HG02571 (cell line): ENCODE data around the gene MPHOSPH10.
A peak's percentile ranks its signal among the peaks of the same experiment; 100 is the strongest.
"Not testable (repeated sequence)": the region's sequence is repeated elsewhere in the genome, so short reads cannot be mapped to it uniquely, and the experiment has no call there.

ENCODE experiments used
- ATAC-seq: cut with Tn5 transposase; IDR thresholded peaks from one replicate; pipeline ENCODE4 v1.9.1; 2021; ENCODE audit warnings: mild to moderate bottlenecking, moderate library complexity; ENCODE audit not compliant: unreplicated experiment

The MPHOSPH10 gene

DNA sequence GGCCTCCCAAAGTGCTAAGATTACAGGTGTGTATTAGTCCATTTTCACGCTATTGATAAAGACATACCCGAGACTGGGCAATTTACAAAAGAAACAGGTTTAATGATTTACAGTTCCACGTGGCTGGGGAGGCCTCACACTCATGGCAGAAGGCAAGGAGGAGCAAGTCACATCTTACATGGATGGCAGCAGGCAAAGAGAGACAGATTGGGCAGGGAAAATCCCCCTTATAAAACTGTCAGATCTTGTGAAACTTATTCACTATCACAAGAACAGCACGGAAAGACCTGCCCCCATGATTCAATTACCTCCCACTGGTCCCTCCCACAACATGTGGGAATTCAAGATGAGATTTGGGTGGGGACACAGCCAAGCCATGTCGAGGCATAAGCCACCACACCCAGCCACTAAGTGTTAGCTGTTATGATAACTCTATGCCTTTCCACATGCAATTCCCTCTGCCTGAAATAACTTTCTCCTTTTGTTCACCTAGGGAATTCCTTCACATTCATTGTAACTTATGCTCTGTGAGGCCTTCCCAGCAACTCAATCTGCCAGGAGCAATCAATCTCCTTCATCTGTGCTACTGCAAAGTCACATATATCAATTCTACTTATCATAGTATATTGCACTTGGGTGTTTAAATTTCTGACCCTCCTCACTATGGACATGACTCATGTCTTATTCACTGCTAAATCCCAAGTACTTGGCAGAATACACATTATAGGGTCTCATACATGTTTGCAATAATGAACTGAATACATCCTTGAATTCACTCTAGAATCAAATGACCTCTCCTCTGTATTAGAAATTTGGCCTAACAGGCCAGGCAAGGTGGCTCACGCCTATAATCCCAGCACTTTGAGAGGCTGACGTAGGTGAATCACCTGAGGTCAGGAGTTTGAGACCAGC is 7.8 kb upstream of the MPHOSPH10 start:
- ATAC-seq, result no peak

DNA sequence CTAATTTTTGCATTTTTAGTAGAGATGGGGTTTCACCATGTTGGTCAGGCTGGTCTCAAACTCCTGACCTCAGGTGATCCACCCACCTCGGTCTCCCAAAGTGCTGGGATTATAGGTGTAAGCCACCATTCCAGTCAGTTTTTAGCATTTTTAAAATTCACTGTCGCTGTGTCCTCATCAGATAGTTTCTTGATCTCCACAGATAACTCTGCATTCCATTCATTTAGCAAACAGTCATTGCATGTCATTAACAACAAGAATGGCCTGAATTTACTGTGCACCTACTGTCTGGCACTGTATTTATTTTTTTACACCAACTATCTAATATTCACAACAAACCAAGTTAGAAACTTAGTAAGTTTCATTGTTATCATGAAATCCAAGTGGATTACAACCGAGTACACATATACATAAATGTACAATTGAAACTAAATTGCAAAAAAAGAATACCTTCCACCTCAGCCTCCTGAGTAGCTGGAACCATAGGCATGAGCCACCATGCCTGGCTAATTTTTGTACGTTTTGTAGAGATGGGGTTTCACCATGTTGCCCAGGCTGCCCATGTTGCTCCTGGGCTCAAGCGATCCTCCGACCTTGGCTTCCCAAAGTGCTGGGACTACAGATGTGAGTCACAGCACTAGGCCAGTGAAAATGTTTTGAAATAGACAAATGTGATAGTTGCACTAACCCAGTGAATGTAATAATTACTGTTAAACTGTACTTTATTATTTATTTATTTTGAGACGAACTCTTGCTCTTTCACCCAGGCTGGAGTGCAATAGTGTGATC is 4.7 kb upstream of the MPHOSPH10 start:
- ATAC-seq, result no peak

DNA sequence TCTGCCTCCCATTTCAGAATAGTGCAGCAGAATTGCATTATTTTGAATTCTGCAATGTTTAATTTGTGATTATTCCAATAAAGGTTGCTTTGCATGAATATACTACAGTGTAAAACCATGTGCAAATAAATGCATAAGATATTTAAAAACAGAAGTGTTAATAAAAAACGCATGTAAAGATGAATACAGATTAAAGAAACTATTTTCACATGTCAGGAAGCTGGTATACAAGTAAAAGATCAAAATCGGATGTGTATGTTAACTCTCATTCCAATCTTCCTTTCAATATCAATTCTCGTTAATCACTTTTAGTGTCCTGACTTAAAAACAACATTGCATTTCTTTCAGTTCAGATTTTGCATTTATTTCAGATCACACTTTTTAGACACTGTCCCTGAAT is 3.5 kb upstream of the MPHOSPH10 start:
- ATAC-seq, result no peak

DNA sequence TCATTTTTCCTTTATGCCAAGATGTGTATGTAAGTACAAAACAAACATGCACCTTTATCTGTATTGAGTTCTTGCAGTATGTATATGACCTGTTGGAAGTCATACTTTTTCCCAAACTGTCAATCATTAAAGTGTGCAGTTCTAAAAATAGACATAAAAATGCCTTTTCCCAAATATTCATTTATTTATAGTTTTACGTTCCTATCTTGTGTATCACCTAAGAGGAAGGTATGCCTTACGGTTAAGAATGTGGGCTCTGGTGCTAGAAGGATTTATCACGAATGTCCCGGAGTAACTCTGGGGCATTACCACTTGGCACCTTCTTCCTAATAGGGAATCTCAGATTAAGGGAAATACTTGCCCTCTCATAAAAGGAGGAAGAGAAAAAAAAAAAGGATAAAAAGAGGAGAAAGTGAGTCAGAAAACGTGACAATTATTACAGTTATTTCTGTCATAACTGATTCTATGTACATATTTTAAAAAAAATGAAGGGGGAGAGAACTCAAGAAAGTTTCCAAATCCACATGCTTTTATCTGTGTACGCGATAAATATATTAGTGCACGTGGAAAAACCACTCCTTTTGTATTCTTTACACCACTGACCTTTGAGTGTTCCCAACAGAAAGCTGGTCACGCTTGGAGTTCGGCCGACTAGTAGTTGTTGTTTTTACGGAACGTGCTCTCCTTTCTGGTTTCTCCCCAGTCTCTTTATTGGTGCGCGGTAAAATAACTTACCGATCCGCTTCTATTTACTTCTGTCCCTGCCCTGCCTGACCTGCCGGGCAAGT is 1.1 kb upstream of the MPHOSPH10 start:
- ATAC-seq, result no peak

DNA sequence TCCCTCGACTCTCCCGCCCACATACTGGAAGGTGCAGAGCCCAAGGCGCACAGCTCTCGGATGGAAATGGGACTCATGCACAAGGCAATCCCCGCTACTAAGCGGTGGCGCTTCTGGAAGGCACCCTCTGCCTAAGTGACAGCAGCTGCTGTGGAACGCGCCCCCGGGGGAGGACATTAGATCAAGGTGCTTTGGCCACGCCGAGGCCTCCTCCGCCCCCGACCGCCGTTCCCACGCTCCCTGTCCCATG is 607 bp upstream of the MPHOSPH10 start:
- peak; percentile 35 for ATAC-seq

DNA sequence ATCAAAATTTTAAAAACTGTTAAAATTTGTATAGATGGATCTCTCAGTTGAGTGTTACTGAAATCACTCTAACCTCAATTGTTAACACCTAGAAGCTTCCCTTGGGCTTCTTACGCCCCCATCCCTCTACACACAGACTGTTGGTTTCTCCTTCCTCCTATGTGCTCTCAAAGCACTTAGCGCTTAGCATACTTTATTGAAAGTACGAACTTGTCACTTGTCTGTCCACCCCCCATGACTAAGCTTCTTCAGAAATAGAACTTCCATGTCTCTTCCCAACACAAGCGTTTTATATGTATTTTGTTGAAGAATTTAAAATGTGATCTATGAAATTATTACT is 441 bp downstream of the MPHOSPH10 start:
- ATAC-seq, result no peak

DNA sequence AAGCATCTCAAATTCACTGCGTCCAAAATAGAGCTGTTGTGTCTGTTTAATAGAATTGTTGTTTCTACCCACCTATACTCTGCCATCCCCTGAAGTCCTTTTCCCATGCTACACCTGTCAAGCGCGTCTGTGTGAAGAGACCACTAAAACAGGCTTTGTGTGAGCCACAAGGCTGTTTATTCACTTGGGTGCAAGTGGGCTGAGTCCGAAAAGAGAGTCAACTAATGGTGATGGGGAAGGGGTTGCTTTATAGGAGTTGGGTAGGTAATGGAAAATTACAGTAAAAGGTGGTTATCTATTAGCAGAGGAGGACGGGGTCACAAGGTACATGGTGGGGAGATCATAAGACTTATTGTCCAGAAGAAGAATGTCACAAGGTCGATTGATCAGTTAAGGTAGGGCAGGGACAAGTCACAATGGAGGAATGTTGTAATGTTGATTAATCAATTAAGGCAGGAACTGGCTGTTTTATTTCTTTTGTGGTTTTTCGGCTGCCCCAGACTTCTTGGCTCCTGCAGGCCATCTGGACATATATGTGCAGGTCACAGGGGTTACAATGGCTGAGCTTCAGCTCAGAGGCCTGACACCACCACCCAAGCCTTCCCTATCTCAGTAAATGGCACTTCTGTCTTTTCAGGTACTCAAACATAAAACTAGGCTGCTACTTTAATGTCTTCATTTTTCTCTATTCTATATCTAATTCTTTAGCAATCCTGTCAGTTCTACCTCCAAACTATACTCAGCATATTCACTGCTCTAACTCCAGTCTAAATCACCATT is 1.1 kb downstream of the MPHOSPH10 start:
- ATAC-seq, result not testable (repeated sequence)

DNA sequence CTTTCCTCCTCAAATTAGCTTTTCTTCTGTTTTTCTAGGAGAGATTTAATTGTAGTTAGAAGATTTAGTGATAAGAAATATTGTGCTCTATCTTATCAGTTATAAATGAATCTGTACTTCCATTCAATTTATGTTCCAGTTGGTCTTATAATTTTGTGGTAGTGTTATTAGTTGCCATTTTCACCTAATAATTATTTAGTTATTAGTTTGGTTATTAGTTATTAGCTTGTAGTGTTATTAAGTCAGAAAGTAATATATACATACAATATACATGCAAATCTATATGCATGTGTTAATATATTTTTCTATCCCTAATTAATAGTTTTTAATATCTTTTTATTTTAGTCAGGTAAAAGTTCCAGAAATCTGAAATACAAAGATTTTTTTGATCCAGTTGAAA is 3.2 kb downstream of the MPHOSPH10 start:
- no peak for ATAC-seq

DNA sequence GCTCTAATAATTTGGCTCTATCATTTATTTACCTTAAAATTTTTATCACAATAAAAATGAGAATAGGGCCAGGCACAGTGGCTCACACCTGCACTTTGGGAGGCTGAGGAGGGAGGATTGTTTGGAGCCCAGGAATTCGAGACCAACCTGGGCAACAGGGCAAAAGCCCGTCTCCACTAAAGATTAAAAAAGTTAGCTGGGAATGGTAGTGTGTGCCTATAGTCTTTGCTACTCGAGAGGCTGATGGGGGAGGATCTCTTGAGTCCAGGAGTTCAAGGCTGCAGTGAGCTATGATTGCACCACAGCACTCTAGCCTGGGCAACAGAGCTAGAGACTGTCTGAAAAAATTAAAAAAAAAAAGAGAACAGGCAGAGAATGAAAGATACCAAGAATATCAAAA is 5.7 kb downstream of the MPHOSPH10 start:
- no peak for ATAC-seq

DNA sequence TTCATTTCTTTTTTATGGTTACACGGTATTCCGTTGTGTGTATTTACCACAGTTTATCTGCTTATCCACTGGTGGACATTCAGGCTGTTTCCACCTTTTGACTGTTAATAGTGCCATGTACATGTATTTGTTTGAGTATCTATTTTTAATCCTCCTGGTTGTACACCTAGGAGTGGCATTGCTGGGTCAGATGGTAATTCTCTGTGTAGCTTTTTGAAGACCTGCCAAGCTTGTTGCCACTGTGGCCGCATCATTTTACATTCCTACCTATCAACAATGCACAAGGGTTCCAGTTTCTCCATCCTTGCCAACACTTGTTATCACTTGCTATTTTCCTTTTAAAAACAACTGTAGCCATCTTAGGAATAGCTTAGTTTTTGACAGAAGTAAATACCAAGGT is 13.3 kb downstream of the MPHOSPH10 start:
- no peak for ATAC-seq

DNA sequence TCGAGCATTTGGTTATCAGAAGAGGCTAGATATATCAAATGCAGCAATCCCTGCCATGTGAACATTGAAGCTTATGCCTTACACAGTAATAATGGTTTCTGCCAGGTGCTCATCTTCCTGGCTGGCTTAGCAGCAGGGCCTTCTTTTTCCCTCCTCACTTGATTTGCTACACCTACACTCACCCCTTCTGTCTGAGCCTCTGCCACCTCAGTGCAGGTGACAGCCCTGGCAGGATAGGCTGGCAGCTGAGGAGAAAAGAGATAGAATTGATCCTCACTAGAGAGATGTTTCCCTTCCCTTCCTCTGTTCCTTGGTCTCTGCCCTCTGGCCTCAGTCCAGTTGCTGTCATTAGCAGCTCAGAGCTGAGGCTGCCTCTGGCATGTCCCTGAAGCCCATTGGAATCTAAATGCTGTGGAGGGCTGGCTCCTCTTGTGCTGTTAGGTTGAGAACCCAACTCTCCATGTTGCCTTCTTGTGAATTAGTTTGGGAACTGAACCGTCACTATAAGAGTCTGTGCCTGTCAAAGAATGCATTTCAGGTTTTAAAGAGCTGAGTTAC is 18.2 kb downstream of the MPHOSPH10 start:
- ATAC-seq, result no peak

DNA sequence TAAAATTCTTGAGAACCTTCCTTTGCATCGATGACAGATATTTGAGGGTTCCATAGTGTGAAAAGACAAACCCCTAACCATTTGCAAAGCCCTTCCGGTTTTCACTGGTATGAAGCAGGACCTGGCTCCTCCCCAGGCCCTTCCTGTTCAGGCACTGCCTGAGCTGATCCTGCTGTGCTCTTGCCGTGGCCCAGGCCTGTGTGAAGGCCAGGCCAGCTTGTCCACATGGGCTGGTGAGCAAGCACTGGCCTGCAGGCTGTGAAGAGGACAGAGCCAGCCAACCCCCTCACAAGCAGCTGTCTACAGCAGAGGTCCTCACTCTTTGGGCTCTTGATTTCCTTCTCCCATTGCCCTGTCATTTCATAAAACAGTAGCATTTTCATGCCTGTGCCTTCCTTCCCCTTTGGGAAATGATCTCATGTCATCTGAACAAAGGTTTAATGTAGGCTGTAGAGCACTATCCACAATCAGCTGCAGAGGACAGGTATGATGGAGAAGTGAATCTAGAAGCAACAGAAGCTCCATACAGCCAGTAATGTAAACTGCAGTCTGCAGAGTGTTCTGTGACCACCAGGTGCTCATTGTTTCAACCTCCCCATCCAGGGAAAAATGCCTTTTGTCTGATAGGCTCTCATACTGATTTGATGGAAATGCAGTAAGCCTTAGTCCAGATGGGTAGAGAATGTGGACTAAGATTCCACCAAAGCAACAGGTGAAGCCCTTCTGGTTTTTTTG is 19.8 kb downstream of the MPHOSPH10 start:
- no peak for ATAC-seq

DNA sequence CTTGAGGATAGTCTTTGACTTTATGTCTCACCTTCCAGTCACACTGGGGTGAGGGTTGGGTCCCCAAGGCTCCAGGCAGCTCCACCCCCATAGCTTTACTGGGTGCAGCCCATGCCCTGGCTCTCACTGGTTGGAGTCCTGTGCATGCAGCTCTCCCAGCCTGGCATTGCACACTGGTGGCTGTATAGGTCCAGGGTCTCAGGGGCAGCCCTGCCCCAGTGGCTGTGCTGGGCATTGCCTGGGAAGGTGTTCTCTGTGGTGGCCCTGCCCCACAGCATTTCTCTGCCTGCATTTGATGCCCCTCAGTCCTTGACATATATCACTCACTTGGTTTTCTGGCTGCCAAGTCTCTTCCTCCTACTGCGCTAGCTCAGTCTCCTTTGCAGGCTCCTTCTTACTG is 21.2 kb downstream of the MPHOSPH10 start:
- ATAC-seq, result no peak

DNA sequence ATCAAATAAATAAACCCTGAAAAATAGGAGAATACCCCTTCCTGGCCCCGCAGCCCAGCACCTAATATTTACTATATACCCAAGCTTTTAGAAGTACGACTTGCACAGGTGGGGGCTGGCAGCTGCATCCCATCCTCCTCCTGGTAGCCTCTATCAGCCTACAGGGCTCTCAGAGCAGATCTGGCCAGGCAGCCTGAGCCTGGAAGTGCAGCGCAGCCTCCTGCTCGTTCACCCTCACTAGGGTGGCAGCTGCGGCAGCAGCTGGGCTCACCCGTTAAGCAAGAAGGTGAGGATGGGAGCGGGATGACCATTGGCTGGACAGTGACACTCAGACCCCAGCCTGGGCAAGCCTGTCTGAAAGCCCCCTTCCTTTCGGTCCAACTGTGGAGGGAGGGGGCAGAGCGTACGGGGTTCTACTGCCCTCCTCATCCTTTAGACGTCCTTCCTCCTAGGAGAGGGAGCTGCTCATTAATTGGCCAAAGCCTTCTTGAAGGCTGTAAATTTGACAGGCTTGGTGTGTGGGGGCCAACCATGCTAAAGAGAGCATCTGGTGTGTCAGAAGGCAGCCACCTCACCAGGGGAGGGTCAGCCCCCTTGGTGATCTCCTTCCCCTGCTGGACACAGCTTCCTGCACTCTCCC is 23.3 kb downstream of the MPHOSPH10 start:
- ATAC-seq, result no peak

DNA sequence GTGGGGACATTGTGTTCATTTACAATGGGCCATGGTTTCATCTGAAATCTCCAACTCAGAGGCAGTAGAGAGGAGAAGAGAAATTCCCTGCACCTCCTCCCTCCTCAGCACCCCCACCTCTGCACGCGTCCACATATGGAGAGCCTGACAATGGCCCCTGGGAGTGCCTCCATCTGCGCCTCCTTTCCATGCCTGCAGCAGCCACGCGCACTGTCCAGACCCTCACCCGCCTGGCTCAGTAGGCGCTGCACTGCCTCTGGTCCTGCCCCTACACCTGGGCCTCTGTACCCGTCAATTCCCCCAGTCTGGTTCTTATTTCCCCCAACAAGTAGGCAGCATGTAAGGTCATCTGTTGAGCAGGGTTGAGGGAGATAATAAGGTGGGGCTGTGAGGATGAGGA is 23.8 kb downstream of the MPHOSPH10 start:
- ATAC-seq, result no peak

DNA sequence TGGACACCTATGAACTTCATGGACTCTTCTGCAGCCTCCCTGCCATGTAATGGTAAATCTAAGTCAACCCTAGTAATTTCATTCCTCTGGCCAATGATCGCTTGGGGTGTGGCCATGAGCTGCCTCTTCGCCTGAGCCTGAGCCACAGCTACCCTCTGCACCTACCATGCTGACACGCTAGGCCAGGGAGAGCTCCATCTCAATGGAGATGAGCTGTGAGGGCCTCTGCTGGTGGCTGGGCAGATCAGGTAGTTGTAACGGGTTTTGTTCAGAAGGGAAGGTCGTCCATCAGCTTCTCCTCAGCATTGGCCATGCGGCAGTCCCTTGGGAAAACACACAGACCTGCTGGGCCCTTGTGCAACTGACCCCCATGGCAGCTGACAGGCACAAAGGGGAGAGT is 24.4 kb downstream of the MPHOSPH10 start:
- no peak for ATAC-seq

DNA sequence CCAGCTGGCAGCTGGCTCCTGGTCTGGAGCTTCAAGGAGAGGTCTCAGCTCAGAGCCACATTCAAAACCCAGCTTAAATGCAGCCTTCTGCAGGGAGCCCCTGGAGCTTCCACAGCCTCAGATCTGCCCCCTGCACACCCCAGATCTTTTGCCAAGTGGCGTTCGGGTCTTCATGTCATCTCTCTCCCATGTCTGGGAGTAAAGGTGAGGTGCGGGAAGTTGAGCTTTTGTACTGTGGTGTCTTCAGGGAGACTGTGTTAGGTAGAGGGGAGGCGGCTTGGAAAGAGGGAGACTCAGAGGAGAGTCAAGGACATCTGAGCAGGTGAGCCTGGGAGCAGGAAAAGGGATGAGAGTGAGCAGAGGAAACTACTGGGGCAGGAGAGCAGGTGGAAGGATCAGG is 25.4 kb downstream of the MPHOSPH10 start:
- ATAC-seq, result no peak

DNA sequence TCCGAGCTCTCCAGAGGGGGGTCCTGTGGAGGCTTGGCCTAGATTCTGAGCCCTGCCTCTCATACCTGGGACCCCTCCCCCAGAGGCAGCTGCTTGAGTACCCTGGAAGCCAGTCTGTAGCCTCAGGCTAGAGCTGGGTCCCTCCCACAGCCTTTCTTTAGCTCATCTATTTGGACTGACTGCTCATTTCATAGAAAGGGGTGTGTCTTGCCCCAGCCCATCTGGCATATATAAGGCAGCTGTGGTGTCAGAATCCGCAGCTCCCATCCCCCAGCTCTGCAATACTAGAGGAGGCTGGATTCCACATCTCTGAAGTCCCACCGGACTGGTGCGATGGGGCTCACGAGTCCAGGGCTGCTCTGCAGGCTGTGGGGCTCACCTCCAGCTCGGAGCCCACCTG is 26.1 kb downstream of the MPHOSPH10 start:
- no peak for ATAC-seq

DNA sequence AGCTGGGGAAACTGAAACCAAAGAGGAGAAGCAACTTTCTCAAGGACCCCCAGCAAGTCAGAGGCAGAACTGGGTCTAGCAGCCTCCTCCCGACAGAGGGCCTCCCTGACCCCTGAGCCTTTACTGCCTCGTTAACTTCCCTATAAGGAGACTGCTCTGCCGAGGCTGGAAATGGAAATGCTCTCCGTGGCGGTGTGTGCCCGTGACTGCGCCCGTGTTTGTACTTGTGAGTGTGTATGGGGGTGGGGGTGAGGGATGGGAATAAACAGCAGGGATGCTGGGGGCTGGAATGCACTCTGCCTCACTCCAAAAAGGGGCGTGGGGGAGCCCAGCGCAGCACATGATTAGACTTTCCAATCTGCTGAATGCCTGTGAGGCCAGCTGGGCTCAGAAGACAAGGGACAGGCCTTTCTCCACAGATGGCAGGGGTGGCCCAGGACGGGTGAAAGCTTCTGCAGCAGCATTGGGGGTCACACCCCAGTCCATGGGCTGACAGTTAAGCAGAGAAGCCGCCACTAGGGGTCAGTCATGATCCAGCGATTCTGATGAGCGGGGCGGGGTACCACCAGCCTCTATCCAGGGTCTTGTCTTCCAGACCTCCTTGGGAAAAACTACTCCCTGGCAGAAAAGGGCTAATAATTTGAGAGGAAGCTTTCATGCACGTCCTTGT is 26.8 kb downstream of the MPHOSPH10 start:
- ATAC-seq, result peak; percentile 56
